Stomach (tissue), 4 donors: ENCODE measurements around the gene MYH11.

Experiments used
- EP300 ChIP-seq: sonication (generic); formaldehyde crosslinking; IDR thresholded peaks from one replicate; pipeline ENCODE4 v1.6.1; 2017; ENCODE audit warnings: antibody characterized with exemption
- POLR2A ChIP-seq, 4 donors: fragments of 450-650 bp; IDR thresholded peaks; one replicate each; pipeline ENCODE4 v1.6.1; 2016; ENCODE audit warnings: antibody characterized with exemption in 4 of 4, control low read depth in 2 of 4, mild to moderate bottlenecking in 1 of 4, moderate library complexity in 1 of 4
- POLR2AphosphoS5 ChIP-seq, 3 donors: sonication (generic); formaldehyde crosslinking; IDR thresholded peaks; one replicate each; pipeline ENCODE4 v1.6.1; 2016; ENCODE audit warnings: antibody characterized with exemption in 3 of 3
- TF ChIP-seq, protein P1 (sequence below), 7 experiments: fragments of 450-650 bp in 4 of 7; fragments of 200-600 bp in 3 of 7; sonication (generic) in 3 of 7; IDR thresholded peaks; one replicate each; pipeline ENCODE4 v1.5.1; 2016 to 2019; ENCODE audit warnings: antibody characterized with exemption in 7 of 7, control low read depth in 2 of 7, mild to moderate bottlenecking in 1 of 7

DNA sequence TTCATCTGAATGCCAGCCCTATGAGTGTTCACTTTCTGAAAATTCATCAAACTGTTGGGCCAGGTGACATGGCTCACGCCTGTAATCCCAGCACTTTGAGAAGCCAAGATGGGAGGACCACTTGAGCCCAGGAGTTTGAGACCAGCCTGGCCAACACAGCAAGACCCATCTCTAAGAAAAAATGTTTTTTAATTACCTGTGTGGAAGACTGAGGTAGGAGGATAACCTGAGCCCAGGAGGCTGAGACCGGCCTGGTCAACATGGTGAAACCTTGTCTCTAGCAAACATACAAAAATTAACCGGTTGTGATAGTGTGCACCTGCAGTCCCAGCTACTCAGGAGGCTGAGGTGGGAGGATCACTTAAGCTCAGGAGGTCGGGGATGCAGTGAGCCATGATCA is 10.3 kb downstream of the MYH11 start:
- TF ChIP-seq POLR2AphosphoS5 (IDR thresholded peaks at IDR 0.05) (no peak), EP300 (no peak), POLR2A (IDR thresholded peaks at IDR 0.05) (no peak)
- TF ChIP-seq, protein P1, sequence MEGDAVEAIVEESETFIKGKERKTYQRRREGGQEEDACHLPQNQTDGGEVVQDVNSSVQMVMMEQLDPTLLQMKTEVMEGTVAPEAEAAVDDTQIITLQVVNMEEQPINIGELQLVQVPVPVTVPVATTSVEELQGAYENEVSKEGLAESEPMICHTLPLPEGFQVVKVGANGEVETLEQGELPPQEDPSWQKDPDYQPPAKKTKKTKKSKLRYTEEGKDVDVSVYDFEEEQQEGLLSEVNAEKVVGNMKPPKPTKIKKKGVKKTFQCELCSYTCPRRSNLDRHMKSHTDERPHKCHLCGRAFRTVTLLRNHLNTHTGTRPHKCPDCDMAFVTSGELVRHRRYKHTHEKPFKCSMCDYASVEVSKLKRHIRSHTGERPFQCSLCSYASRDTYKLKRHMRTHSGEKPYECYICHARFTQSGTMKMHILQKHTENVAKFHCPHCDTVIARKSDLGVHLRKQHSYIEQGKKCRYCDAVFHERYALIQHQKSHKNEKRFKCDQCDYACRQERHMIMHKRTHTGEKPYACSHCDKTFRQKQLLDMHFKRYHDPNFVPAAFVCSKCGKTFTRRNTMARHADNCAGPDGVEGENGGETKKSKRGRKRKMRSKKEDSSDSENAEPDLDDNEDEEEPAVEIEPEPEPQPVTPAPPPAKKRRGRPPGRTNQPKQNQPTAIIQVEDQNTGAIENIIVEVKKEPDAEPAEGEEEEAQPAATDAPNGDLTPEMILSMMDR (IDR thresholded peaks at IDR 0.05): no peak
